ENCODE measurements around the gene PTEN. TPM values are rescaled to one million over a fixed set of nuclear protein-coding genes. Genes with fewer than 3 reads are reported as not detected.

Gene PTEN
- total and polyA plus RNA-seq, 9 of the 15 experiments (the other 6 are each of a cell fraction or from before 2014, with no cell fraction given) = 8.4 to 56.9 (median 22.2) TPM

- TF ChIP-seq HMBOX1 (IDR thresholded peaks at IDR 0.05) (no peak), NCOA2 (IDR thresholded peaks at IDR 0.05; ENCODE audit: partially characterized antibody in 2 of 2) (no peak), GABPB1 (CRISPR knock-in tag; IDR thresholded peaks at IDR 0.05) (no peak), PKNOX1 (IDR thresholded peaks at IDR 0.05) (no peak), TAL1 (IDR thresholded peaks at IDR 0.05) (no peak), ZNF512 (tag; IDR thresholded peaks at IDR 0.05) (no peak)
Measured at GRCh38 chr10:87882555-87883294, 19.3 kb downstream of the PTEN start (continued).

GRCh38 chr10:87886635-87887034 lies 23.2 kb downstream of the PTEN start:
- no peak for ATAC-seq
- POLR2A ChIA-PET = interaction anchor here (0.6 kb wide), 1 partner anchor 157 kb away, joined by 3 read pairs; no protein-coding TSS in a partner anchor
- 100% methylated on average over 2 of the region's 2 CpGs for WGBS (ENCODE audit: insufficient coverage, low coverage, missing lambda C conversion rate)

More at GRCh38 chr10:87886635-87887034, 23.2 kb downstream of the PTEN start:
- FAIRE-seq = no peak
- CTCF ChIA-PET (ENCODE audit: low intra/inter-chr PET ratio) = no interaction called here
- intact Hi-C loops (cut with micrococcal nuclease) (no loop called here), in situ Hi-C loops (cut with MboI) (no loop called here)
- Histone ChIP-seq H3K9me1 (ENCODE audit: control insufficient read depth, insufficient read depth, low read length) (no peaks in the 10 kb centered on the region), H4K20me1 (replicated peaks; ENCODE audit: control insufficient read depth, insufficient read depth, low read length) (no peaks in the 10 kb centered on the region), H2AFZ (ENCODE audit: low read depth, low read length) (no peak overlapping the region), H3K36me3 (ENCODE audit: control insufficient read depth, insufficient read depth, low read length) (peaks cover 19% of the 10 kb centered on the region; the same call in 2 of the 3 replicates), H3K4me1 (replicated peaks in 1 of 2; ENCODE audit: control insufficient read depth in 2 of 2, insufficient read depth in 2 of 2, low read length in 2 of 2) (no peaks in the 10 kb centered on the region), H3K27ac (ENCODE audit: extremely low read depth, low read depth, low read length) (no peak overlapping the region), H3K79me2 (ENCODE audit: control insufficient read depth, insufficient read depth, low read length) (peaks cover 24% of the 10 kb centered on the region), H3K4me2 (ENCODE audit: insufficient read depth, low read length) (no peak overlapping the region), H3K4me3 (no peak overlapping the region), H3K9ac (ENCODE audit: insufficient read depth in 1 of 2, low read depth in 2 of 2, low read length in 2 of 2) (no peak overlapping the region), H3K9me3 (replicated peaks; ENCODE audit: control insufficient read depth, insufficient read depth, low read depth, low read length) (no peaks in the 10 kb centered on the region), H3K27me3 (ENCODE audit: control insufficient read depth in 2 of 2, insufficient read depth in 2 of 2, low read length in 2 of 2) (no peaks in the 10 kb centered on the region)
- no peak for DNase-seq (ENCODE audit: extremely low read depth in 1 of 4, low spot score in 3 of 4)
- TF ChIP-seq PREB (CRISPR knock-in tag; IDR thresholded peaks at IDR 0.05) (no peak), NFIX (CRISPR knock-in tag; IDR thresholded peaks at IDR 0.05; ENCODE audit: low read depth) (no peak), SMARCA5 (IDR thresholded peaks at IDR 0.05) (no peak), SRSF9 (IDR thresholded peaks at IDR 0.05; ENCODE audit: borderline replicate concordance, low read depth, low read length) (no peak), RBFOX2 (IDR thresholded peaks at IDR 0.05; ENCODE audit: low read depth, low read length) (no peak), PHB (CRISPR knock-in tag; IDR thresholded peaks at IDR 0.05) (no peak), YBX1 (IDR thresholded peaks at IDR 0.05) (no peak), SPI1 (IDR thresholded peaks at IDR 0.05; ENCODE audit: borderline replicate concordance, low read depth, low read length) (no peak), PTRF (tag; IDR thresholded peaks at IDR 0.05) (no peak), NELFE (IDR thresholded peaks at IDR 0.05; ENCODE audit: insufficient read depth, insufficient read length) (no peak), ZNF780A (CRISPR knock-in tag; IDR thresholded peaks at IDR 0.05) (no peak), NCOA4 (IDR thresholded peaks at IDR 0.05; ENCODE audit: partially characterized antibody) (no peak), SETDB1 (IDR thresholded peaks at IDR 0.05; ENCODE audit: low read length) (no peak)
- no TSS peak for BruUV-seq (replicated peaks)

Data from K562 (cell line).